ENCODE measurements around the gene NAPSA. TPM values are rescaled to one million over a fixed set of nuclear protein-coding genes. Genes with fewer than 3 reads are reported as not detected.

NAPSA gene
- total and polyA plus RNA-seq, 10 of the 15 experiments (the other 5 are each of a cell fraction or from before 2014, with no cell fraction given): 6.7 to 45.4 (median 17.1) TPM

GRCh38 chr19:50341091-50341564 lies 24.3 kb downstream of the NAPSA start (continued):
- no peak for TF ChIP-seq E4F1 (IDR thresholded peaks at IDR 0.05; ENCODE audit: borderline replicate concordance, partially characterized antibody)
- TF ChIP-seq POLR2AphosphoS2 (IDR thresholded peaks at IDR 0.05; ENCODE audit: low read depth, low read length): 0 out of 2 replicates have a peak, but pooled peaks have one; percentile 23
- TF ChIP-seq SMAD1 (IDR thresholded peaks at IDR 0.05; ENCODE audit: low read depth, partially characterized antibody): no peak
- no peak for TF ChIP-seq GATAD2B (conservative IDR thresholded peaks at IDR 0.05; ENCODE audit: low read depth)
- TF ChIP-seq MYC (IDR thresholded peaks at IDR 0.05; ENCODE audit: insufficient read depth, insufficient read length, insufficient replicate concordance, low read length, severe bottlenecking): no peak
- TF ChIP-seq NFXL1 (IDR thresholded peaks at IDR 0.05; ENCODE audit: borderline replicate concordance): no peak
- TF ChIP-seq ASH2L (IDR thresholded peaks at IDR 0.05; ENCODE audit: borderline replicate concordance, low read depth): no peak
- TF ChIP-seq SMARCA5 (IDR thresholded peaks at IDR 0.05): peak; percentile 71; the same call in 1 of the 2 replicates
- no peak for TF ChIP-seq NR2C2 (IDR thresholded peaks at IDR 0.05; ENCODE audit: borderline replicate concordance, control insufficient read depth, insufficient read length, low read depth)
- no peak for TF ChIP-seq EGR1 (IDR thresholded peaks at IDR 0.05; ENCODE audit: borderline replicate concordance in 1 of 2, low read depth in 2 of 2, low read length in 2 of 2)
- TF ChIP-seq, protein P1, sequence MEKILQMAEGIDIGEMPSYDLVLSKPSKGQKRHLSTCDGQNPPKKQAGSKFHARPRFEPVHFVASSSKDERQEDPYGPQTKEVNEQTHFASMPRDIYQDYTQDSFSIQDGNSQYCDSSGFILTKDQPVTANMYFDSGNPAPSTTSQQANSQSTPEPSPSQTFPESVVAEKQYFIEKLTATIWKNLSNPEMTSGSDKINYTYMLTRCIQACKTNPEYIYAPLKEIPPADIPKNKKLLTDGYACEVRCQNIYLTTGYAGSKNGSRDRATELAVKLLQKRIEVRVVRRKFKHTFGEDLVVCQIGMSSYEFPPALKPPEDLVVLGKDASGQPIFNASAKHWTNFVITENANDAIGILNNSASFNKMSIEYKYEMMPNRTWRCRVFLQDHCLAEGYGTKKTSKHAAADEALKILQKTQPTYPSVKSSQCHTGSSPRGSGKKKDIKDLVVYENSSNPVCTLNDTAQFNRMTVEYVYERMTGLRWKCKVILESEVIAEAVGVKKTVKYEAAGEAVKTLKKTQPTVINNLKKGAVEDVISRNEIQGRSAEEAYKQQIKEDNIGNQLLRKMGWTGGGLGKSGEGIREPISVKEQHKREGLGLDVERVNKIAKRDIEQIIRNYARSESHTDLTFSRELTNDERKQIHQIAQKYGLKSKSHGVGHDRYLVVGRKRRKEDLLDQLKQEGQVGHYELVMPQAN (conservative IDR thresholded peaks at IDR 0.05): no peak
- TF ChIP-seq, protein P2, sequence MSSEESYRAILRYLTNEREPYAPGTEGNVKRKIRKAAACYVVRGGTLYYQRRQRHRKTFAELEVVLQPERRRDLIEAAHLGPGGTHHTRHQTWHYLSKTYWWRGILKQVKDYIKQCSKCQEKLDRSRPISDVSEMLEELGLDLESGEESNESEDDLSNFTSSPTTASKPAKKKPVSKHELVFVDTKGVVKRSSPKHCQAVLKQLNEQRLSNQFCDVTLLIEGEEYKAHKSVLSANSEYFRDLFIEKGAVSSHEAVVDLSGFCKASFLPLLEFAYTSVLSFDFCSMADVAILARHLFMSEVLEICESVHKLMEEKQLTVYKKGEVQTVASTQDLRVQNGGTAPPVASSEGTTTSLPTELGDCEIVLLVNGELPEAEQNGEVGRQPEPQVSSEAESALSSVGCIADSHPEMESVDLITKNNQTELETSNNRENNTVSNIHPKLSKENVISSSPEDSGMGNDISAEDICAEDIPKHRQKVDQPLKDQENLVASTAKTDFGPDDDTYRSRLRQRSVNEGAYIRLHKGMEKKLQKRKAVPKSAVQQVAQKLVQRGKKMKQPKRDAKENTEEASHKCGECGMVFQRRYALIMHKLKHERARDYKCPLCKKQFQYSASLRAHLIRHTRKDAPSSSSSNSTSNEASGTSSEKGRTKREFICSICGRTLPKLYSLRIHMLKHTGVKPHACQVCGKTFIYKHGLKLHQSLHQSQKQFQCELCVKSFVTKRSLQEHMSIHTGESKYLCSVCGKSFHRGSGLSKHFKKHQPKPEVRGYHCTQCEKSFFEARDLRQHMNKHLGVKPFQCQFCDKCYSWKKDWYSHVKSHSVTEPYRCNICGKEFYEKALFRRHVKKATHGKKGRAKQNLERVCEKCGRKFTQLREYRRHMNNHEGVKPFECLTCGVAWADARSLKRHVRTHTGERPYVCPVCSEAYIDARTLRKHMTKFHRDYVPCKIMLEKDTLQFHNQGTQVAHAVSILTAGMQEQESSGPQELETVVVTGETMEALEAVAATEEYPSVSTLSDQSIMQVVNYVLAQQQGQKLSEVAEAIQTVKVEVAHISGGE (CRISPR knock-in tag; IDR thresholded peaks at IDR 0.05): no peak
- peak; percentile 52; the same call in 1 of the 2 replicates for TF ChIP-seq WRNIP1 (IDR thresholded peaks at IDR 0.05; ENCODE audit: borderline replicate concordance, low read depth, low read length)
- peak; percentile 77 for TF ChIP-seq MTA2 (IDR thresholded peaks at IDR 0.05; ENCODE audit: low read depth)
- TF ChIP-seq E2F4 (IDR thresholded peaks at IDR 0.05; ENCODE audit: low read depth, low read length): no peak
- TF ChIP-seq NR2F1 (conservative IDR thresholded peaks at IDR 0.05): peak; percentile 86
- TF ChIP-seq CEBPZ (IDR thresholded peaks at IDR 0.05; ENCODE audit: low read depth, low read length): no peak

All from GM12878 (cell line).